GM12873 (cell line): Measurements from ENCODE around the gene RABGAP1L.

ENCODE experiments used
- CTCF ChIP-seq: IDR thresholded peaks from 2 replicates; pipeline ENCODE4 v1.5.1; 2012; ENCODE audit warnings: low read depth, mild to moderate bottlenecking, moderate library complexity, low read length, control low read depth; ENCODE audit not compliant: insufficient read depth; ENCODE audit errors: missing control alignments

The RABGAP1L gene

GRCh38 chr1:174837386-174837785, 678.1 kb downstream of the RABGAP1L start:
- no peak for TF ChIP-seq CTCF

- TF ChIP-seq CTCF, result no peak
These were observed 679.9 kb downstream of the RABGAP1L start for GRCh38 chr1:174839211-174839610.

DNA sequence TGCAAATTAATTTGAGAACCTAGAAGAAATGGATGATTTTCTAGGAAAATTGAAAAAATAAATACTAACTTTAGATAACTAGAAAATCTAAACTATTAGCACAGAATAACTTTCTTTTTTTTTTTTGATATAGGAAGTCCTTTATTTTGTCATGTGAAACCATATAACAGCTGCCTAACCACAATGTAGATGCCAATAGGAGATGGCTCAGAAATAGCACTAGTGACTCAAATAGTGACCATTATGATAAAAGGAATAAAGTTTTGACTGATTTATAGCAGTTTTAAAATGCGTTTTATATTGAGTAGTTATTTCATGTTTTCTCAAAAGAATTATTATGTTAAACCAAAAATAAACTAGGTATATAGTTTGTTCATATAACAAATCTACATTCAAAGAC, 682.4 kb downstream of the RABGAP1L start:
- TF ChIP-seq CTCF, result no peak

DNA sequence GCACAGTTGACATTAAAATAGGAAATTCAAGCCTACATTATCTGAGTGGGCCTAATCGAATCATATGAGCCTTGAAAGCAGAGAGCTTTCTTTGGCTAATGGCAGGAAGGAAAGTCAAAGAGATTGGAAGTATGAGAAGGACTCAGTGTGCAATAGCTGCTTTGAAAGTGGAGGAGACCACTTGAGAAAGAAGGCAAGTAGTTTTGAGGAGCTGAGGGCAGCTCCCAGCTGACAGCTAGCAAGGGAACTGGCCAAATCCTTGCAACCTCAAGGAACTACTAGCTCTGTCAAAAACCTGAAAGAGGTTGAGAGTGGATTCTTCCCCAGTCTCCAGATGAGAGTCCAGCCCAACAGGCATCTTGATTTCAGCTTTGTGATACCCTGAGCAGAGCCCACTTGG, 691.4 kb downstream of the RABGAP1L start:
- TF ChIP-seq CTCF, result no peak

DNA sequence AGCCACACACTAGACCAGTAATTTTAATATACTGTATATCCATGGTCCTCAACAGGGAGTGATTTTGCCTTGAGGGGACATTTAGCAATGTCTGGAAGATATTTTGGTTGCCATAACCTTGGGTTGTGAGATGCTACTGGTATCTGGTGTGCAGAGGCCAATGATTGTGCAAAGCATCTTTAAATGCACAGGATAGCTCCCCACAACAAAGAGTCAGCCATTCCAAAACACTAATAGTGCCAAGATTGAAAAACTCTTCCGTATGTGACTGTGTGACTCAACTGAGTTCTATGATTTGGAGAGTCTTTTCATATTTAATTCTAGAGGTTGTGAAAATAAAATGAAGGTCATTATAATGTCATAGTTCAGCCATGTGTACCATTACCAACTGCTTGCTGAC, 699.0 kb downstream of the RABGAP1L start:
- TF ChIP-seq CTCF, result no peak

DNA sequence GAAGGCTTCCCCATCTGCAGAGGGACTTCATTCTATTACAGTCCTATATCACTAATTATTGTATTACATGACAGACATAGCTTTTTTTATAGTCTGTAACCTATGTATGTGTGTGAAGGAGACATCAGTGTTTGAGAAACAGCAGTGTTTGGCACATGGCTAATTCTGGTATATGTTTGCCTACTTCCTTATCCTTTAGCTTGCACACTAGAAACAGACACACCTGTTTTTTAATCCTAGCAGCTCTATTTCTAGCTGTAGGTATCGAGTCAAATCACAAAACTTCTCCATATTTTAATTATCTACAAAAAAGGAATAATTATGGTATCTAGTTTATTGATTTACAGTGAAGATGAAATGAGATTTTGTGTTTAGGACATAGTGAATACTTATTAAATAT, 711.0 kb downstream of the RABGAP1L start:
- TF ChIP-seq CTCF, result no peak

DNA sequence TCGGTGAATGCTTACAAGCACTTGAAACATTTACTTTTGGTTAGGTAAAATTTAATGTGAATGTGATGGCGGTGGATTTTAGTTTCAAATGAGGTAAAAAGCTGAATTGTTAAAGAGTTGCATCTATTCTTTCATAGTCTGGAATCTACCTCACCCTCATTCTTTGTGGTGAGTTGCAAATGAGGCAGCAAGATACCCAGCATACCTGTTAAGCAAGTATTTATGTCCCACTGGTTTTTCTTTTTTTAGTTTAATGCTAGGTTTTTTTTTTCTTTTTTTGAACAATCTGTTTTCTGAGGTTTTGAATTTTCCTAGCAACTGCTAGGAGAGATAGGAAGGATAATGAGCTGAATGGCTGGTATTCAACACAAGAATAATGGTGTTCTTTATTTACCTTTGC, 712.6 kb downstream of the RABGAP1L start:
- no peak for TF ChIP-seq CTCF
